ENCODE measurements around the gene TNFRSF4. TPM values are rescaled to one million over a fixed set of nuclear protein-coding genes. Genes with fewer than 3 reads are reported as not detected.

The TNFRSF4 gene
- total and polyA plus RNA-seq, 2 of the 13 experiments (the other 11 are each of a cell fraction or from before 2014, with no cell fraction given) = not detected

DNA sequence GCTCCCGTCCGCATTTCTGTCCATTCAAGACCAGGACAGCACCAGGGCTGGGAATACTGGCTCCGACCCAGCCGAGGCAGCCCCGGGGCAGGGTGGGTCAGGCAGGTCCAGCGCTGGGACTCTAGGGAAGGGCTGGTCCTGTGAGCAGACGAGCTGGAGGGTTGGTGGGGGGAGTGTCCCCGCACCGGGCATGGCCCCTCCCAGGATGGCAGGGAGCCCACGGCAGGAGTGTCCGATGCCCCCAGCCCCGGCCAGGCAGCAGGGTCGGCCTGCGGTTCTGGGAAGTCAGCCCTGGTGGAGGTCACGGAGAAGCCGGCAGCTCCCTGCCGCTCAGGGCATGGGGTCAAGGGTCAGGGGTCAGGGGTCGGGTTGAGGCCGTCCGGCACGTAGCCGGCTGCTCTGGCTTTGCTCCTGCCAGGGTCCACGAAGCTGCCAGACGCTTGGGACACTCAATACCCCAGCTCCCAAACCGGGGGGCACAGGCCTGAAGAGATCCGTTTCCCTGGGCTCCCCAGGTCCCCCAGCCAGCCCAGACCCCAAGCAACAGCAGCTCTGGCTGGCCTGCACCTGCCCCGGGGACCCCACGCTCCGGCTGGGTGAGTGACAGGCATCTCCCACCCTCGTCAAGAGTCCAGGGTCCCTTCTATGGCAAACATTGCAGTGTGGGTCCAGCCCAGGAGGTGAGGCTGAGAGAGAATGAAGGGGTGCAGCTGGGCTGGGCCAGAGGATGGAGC is 25.8 kb upstream of the TNFRSF4 start (continued):
- TF ChIP-seq, protein P1, sequence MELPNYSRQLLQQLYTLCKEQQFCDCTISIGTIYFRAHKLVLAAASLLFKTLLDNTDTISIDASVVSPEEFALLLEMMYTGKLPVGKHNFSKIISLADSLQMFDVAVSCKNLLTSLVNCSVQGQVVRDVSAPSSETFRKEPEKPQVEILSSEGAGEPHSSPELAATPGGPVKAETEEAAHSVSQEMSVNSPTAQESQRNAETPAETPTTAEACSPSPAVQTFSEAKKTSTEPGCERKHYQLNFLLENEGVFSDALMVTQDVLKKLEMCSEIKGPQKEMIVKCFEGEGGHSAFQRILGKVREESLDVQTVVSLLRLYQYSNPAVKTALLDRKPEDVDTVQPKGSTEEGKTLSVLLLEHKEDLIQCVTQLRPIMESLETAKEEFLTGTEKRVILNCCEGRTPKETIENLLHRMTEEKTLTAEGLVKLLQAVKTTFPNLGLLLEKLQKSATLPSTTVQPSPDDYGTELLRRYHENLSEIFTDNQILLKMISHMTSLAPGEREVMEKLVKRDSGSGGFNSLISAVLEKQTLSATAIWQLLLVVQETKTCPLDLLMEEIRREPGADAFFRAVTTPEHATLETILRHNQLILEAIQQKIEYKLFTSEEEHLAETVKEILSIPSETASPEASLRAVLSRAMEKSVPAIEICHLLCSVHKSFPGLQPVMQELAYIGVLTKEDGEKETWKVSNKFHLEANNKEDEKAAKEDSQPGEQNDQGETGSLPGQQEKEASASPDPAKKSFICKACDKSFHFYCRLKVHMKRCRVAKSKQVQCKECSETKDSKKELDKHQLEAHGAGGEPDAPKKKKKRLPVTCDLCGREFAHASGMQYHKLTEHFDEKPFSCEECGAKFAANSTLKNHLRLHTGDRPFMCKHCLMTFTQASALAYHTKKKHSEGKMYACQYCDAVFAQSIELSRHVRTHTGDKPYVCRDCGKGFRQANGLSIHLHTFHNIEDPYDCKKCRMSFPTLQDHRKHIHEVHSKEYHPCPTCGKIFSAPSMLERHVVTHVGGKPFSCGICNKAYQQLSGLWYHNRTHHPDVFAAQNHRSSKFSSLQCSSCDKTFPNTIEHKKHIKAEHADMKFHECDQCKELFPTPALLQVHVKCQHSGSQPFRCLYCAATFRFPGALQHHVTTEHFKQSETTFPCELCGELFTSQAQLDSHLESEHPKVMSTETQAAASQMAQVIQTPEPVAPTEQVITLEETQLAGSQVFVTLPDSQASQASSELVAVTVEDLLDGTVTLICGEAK (IDR thresholded peaks at IDR 0.05) = no peak
- TF ChIP-seq, protein P1 (CRISPR knock-in tag; IDR thresholded peaks at IDR 0.05) = peak; percentile 52; the same call in 1 of the 2 replicates
- TF ChIP-seq, protein P2, sequence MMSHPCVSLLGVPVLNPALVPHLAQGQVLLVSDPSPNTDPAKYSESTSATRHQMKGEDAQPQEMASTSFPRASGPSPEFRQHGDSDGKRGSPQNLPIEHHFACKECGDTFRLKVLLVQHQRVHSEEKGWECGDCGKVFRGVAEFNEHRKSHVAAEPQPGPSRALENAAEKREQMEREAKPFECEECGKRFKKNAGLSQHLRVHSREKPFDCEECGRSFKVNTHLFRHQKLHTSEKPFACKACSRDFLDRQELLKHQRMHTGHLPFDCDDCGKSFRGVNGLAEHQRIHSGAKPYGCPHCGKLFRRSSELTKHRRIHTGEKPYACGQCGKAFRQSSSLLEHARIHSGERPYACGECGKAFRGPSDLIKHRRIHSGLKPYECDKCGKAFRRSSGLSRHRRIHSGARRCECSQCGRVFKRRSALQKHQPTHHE (CRISPR knock-in tag; IDR thresholded peaks at IDR 0.05; ENCODE audit: borderline replicate concordance) = no peak
- TF ChIP-seq HMG20A (CRISPR knock-in tag; IDR thresholded peaks at IDR 0.05; ENCODE audit: borderline replicate concordance) (no peak), ZNF260 (CRISPR knock-in tag; IDR thresholded peaks at IDR 0.05; ENCODE audit: borderline replicate concordance, low read depth) (no peak), MAZ (IDR thresholded peaks at IDR 0.05; ENCODE audit: borderline replicate concordance, low read depth, low read length) (no peak), MAZ (CRISPR knock-in tag; IDR thresholded peaks at IDR 0.05; ENCODE audit: low read depth) (peak; percentile 26; the same call in 1 of the 2 replicates), TCF12 (IDR thresholded peaks at IDR 0.05) (no peak), TCF12 (CRISPR knock-in tag; IDR thresholded peaks at IDR 0.05) (no peak), ZNF3 (CRISPR knock-in tag; IDR thresholded peaks at IDR 0.05) (no peak)
- TF ChIP-seq, protein P3, sequence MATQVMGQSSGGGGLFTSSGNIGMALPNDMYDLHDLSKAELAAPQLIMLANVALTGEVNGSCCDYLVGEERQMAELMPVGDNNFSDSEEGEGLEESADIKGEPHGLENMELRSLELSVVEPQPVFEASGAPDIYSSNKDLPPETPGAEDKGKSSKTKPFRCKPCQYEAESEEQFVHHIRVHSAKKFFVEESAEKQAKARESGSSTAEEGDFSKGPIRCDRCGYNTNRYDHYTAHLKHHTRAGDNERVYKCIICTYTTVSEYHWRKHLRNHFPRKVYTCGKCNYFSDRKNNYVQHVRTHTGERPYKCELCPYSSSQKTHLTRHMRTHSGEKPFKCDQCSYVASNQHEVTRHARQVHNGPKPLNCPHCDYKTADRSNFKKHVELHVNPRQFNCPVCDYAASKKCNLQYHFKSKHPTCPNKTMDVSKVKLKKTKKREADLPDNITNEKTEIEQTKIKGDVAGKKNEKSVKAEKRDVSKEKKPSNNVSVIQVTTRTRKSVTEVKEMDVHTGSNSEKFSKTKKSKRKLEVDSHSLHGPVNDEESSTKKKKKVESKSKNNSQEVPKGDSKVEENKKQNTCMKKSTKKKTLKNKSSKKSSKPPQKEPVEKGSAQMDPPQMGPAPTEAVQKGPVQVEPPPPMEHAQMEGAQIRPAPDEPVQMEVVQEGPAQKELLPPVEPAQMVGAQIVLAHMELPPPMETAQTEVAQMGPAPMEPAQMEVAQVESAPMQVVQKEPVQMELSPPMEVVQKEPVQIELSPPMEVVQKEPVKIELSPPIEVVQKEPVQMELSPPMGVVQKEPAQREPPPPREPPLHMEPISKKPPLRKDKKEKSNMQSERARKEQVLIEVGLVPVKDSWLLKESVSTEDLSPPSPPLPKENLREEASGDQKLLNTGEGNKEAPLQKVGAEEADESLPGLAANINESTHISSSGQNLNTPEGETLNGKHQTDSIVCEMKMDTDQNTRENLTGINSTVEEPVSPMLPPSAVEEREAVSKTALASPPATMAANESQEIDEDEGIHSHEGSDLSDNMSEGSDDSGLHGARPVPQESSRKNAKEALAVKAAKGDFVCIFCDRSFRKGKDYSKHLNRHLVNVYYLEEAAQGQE (IDR thresholded peaks at IDR 0.05; ENCODE audit: borderline replicate concordance in 1 of 2, low read depth in 1 of 2, low read length in 2 of 2) = no peak
